ENCODE results near the gene GAB1.

The GAB1 gene

GRCh38 chr4:143391261-143391660 is 54.6 kb downstream of the GAB1 start:
- no peak for DNase-seq

DNA sequence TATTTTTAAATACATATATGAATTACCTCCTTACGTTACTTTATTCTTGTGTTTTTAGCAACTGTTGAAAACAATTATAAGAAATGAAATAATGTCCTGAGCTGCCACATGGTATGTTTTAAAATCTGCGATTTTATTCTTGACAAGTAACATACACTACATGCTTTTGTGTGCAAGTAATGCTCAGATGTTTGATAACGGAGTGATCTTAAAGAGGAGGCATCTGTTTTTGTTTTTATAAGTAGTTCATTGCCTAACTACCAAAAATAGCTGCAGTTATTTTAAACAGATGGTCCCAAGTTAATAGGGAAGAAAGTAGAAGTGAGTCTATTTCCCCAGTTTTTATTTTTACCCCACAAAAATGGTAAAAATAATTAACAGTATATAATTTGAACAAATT is 55.2 kb downstream of the GAB1 start:
- DNase-seq: no peak

DNA sequence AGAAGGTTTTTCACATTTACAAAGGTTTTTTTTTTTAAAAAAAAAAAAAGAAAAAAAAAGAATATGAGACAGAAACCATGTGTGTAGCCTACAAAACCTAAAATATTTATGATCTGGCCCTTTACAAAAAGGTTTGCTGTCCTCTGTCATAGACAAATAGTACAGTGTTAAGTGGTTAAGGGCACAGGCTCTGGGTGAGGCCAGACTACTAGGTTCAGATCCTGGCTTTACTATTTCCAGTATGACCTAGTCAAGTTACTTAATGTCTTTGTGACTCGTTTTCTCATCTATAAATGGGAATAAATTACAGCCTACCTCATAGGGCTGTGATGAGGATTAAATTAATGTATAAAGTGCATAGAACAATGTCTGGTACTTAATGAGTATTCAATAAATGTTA is 56.5 kb downstream of the GAB1 start:
- no peak for DNase-seq

- no peak for DNase-seq
These were observed 58.2 kb downstream of the GAB1 start for GRCh38 chr4:143394739-143395453.

DNA sequence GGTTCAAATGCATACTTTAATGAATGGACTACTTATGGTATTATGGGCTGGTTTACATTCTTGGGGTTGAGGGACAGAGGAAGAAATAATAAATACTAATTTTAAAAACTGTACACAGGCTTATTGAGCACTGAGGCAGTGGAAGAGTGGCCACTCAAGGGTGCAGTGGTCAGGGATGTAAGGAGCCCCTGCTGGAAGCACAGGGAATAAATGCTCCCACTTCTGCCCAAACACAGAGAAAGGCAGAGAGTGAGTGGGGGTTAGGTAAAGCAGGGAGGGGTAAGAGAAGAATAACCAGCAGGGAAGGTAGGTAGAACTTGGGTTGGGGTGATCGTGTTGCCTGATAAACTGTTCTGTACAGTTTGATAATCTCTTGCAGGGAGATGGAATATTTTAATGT is 60.0 kb downstream of the GAB1 start:
- no peak for DNase-seq

DNA sequence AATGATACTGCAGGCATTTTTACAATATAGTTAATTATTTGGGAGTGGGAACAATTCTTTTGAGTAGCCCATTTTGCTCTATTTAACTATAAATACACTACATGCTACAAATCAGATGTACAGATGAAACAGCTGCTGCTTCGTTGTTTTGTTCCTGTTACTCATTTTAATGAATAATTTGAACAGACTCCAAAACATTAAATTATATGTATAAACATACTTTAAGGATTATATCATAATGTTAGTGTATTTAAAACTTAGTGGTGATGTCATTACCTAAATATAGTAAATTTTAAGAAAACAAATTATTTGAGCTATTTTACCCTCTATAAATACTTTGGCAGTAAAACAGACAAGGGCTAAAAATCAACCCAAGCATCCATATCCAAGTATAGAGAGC is 60.7 kb downstream of the GAB1 start:
- DNase-seq: no peak

DNA sequence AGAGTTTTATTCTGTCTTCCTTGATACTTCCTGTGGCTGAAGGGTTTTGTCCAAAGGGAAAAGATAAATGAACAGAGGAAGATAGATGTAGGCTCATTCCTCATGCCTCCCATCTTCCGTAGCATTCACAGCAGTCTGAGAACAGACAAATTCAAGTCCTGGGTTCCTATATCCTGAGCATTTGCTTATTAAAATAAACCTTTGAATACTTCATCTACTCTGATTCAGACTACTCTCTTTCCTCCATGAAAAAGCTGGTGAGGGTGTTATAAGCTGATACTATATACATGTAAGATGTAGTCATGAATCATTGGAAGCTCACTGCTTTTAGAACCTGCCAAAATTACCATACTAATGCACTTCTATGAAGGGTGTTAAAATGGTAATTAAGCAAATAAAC is 61.2 kb downstream of the GAB1 start:
- no peak for DNase-seq

DNA sequence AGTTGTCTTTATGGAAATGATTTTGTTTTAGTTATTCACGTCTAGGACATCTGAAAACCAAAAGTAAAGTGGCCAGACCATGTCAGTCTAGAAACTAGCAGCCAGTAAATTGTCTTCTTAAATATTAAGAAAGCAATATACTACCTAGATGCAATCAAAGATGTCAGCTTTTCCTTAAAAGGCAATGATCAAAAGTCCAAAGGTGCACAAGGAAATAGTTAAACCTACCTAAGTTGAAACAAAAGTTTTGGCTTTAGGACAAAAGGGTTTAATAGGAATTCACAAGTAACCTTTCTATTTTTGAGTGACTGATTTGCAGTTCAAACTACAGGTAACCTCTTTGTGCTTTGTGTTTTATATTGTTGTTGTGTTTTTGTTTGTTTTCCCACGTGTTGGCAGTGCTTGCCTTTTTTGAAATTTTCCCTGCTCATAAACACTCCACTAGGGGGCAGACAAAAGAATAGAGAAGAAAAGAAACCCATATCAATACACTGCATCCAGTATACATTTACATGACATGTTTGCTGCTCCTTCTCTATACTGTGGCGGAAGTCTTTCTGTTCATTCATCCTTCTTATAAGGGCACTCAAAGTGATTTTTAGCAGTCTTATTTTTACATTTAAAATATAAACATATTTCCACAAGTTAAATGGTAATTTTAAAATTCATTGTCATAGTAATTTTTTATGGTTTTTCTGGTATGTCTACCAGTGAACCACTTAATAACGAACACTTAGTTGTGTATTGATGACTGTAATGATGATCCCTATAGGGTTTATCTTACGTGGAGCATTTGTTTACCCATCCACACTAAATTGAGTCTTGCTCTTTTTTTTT is 62.7 kb downstream of the GAB1 start:
- peak; percentile 16 for DNase-seq

DNA sequence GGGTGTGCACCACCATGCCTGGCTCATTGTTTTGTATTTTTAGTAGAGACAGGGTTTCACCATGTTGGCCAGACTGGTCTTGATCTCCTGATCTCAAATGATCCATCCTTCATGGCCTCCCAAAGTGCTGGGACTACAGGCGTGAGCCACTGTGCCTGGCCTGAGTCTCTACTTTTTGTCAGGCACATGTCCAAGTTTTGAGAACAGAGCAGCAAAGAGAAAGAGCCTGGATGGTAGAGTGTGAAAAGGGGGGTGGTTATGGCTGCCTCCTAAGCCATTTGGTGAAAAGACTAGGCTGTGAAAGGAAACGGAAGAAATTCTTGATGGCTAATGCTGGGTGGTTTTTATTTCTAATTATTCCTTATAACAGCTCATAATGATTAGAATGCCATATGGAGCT is 63.4 kb downstream of the GAB1 start:
- no peak for DNase-seq

GRCh38 chr4:143402776-143403552 is 66.3 kb downstream of the GAB1 start:
- no peak for DNase-seq

DNA sequence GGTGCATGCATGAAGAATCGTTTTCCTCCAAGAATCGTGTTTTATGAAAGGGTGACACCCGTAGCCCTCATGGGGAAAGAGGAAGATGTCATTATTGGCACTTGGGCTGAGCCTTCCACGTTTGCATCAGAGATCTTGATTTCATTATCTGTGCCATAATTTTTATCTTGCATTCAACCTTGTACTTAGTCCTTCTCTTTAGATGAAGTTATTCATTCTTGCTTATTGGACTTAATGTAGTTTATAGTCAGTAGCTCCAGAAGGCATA is 66.8 kb downstream of the GAB1 start:
- DNase-seq: no peak

DNA sequence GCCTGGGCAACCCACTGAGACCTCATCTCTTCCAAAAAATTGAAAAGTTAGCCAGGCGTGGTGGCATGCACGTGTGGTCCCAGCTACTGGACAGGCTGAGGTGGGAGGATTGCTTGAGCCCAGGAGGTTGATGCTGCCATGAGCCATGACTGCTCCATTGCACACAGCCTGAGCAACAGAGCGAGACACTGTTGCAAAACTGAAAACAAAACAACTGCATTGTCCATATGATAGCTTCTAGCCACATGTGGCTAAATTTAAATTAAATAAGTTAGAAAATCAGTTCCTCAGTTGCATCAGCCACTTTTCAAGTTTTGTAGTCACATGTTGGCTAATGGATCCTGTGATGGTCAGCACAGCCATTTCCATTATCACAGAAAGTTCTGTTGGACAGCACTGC is 67.9 kb downstream of the GAB1 start:
- DNase-seq: no peak

- DNase-seq: no peak
These were observed 68.5 kb downstream of the GAB1 start for GRCh38 chr4:143405075-143405730.

DNA sequence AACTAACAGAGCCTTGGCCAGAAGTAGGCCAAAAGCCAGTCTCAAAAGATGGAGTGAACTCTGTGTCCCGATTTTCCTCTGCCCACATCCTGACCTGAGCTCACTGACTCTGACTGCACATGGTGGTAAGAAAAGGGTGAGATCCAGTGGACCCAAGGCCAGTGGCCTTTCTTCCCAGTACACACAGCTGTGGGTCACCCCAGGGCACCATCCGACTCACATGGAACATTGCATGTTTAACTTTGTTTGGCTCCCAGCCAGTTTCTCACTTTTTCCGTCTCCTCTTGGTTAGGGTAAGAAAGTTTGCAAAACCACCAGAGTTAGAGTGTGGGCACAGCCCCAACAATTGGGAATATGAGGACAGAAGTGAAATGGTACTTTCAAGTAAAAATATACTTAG is 69.8 kb downstream of the GAB1 start:
- no peak for DNase-seq

GRCh38 chr4:143407474-143407873 is 70.8 kb downstream of the GAB1 start:
- no peak for DNase-seq

DNA sequence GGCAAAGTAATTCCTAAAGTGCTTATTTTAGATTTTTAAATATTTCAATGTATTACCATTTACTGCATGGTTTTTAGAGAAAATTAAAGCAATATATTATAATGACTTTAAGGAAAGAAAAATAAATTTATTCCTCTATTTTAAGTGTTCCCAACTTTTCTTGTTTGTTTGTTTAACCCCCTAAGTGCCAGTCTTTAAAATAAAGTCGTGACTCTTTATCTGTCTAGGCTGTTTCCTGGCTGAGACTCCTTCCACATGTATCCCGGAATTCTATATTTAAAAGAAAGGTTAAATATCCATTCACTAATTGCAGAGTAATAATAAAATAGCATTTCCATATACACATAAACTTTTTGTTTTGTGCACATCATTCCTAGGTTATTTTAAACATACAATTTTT is 71.2 kb downstream of the GAB1 start:
- no peak for DNase-seq

DNA sequence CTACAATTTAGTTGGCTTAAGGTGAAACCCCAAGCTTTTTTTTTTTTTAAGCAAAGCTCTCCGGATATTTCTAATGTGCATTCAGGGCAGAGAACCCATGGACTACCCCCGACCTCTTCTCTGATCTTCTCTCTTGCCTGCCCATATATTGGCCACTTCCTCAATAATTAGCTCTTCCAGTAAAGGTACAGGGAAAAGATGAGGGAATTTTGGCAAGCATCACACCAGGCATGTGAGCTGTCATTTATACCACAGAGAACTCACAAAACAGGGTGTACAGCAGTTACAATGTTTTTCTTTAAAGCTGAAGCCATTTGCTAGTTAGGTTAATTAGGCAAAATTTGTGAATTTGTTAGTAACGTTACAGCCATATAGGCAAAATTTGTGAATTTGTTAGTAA is 73.3 kb downstream of the GAB1 start:
- no peak for DNase-seq

GRCh38 chr4:143411527-143412419 is 75.1 kb downstream of the GAB1 start:
- no peak for DNase-seq

DNA sequence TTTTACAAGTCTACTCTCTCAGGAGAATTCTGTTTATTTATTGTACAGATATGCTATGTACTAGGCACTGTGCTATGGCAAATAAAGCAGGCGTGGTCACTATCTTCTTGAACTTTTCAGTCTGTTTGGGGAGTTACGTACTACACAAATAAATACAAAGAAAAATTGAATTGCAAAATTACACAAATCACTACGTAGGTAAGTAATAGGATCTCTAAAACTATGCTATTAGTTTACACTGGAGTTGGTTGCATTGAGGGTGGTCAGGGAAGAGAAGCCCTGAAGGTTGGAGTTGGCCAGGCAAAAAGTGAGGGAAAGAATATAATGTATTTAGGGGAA is 75.7 kb downstream of the GAB1 start:
- DNase-seq: no peak

DNA sequence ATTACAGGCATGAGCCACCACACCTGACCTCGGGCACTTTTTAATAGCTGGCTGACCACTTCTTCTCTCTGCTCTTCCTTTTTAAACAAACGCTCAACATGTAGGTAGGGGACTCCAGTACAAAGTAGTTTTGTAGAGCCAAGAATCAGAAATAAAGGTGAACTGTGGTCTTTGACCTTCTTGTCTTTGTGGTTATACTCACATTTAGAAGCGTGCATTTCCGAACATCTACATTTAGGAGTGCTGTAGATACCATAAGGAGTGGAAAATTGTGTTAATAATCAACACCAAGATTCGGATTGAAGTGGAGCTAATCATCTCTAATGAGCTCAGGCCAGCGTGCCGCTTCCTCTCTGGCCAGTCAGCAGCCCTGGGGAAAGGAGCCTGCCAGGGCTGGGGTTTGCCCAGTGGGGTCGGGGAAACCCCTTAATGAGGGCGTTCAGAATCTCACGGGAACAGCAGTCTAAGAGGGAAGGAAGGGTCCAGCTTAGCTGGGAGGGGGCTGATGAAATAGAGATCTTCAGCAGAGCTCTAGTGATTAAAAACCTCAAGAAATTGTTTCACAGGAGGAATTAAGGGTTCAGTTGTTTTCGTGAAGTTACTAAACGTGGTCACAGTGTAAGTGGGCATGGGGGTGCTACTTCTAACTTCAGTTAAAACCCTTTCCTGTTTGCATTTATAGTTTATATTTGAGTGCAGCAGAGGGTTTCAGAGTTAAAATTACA is 81.2 kb downstream of the GAB1 start:
- no peak for DNase-seq

- no peak for DNase-seq
These were observed 83.6 kb downstream of the GAB1 start for GRCh38 chr4:143420227-143420626.

DNA sequence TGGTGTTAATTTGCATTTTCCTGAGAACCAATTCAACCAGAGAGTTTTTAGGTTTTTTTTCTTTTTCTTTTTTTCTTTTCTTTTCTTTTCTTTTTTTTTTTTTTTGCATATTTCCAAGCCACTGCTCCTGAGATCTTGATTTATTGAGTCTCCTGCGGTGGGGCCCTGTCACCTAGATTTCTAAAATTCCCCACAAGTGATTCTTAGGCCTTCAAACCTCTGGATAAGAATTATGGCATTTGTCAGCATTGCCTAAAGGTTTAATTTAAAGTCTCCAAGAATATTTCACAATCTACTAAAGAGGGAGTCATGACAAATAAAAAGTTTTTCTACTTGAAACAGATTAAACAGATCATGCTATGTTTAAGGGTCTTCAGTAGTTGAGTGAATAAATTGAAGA is 84.9 kb downstream of the GAB1 start:
- DNase-seq: no peak
